Karpas-422 (cell line): ENCODE measurements around the gene SORCS2. TPM values are rescaled to one million over a fixed set of nuclear protein-coding genes. Genes with fewer than 3 reads are reported as not detected.

Experiments used
- DNase-seq: peaks from one replicate; pipeline ENCODE4 v3.0.0-alpha.2; 2015
- H2AFZ ChIP-seq: fragments of 200-600 bp; sonication (generic); 2 replicates; pipeline ENCODE4 v1.6.1; 2014; ENCODE audit warnings: antibody characterized with exemption, low read length, mixed read lengths
- H3K27ac ChIP-seq: fragments of 200-600 bp; sonication (generic); 2 replicates; pipeline ENCODE4 v1.5.1; 2014; ENCODE audit warnings: mild to moderate bottlenecking, low read length, moderate library complexity
- H3K27me3 ChIP-seq: fragments of 200-600 bp; sonication (generic); 2 replicates; pipeline ENCODE4 v1.6.1; 2014; ENCODE audit warnings: low read length, mixed read lengths
- H3K36me3 ChIP-seq: fragments of 200-600 bp; sonication (generic); 2 replicates; pipeline ENCODE4 v1.6.1; 2014; ENCODE audit warnings: low read length, mixed read lengths; ENCODE audit not compliant: insufficient read depth
- H3K4me1 ChIP-seq: fragments of 200-600 bp; sonication (generic); 2 replicates; pipeline ENCODE4 v1.6.1; 2014; ENCODE audit warnings: mild to moderate bottlenecking, low read length, mixed read lengths
- H3K4me2 ChIP-seq: fragments of 200-600 bp; sonication (generic); 2 replicates; pipeline ENCODE4 v1.6.1; 2014; ENCODE audit warnings: low read length, low read depth, mild to moderate bottlenecking; ENCODE audit not compliant: poor library complexity, severe bottlenecking
- H3K4me3 ChIP-seq: fragments of 200-600 bp; sonication (generic); 2 replicates; pipeline ENCODE4 v1.5.1; 2014; ENCODE audit warnings: mild to moderate bottlenecking, antibody characterized with exemption, low read length, mixed read lengths
- H3K79me2 ChIP-seq: fragments of 200-600 bp; sonication (generic); 2 replicates; pipeline ENCODE4 v1.6.1; 2014; ENCODE audit warnings: mild to moderate bottlenecking, low read length, mixed read lengths
- H3K9ac ChIP-seq: fragments of 200-600 bp; sonication (generic); 2 replicates; pipeline ENCODE4 v1.6.0; 2014; ENCODE audit warnings: low read length
- H3K9me2 ChIP-seq: fragments of 200-600 bp; sonication (generic), shearing (Covaris generic); replicated peaks from 2 replicates; pipeline ENCODE4 v1.6.0; 2014; ENCODE audit warnings: mild to moderate bottlenecking, low read length, moderate library complexity; ENCODE audit not compliant: insufficient read depth
- H3K9me3 ChIP-seq: fragments of 300-700, 200-600 bp; sonication (generic); 2 replicates; pipeline ENCODE4 v1.6.1; 2014; ENCODE audit warnings: low read length, mixed read lengths
- H4K20me1 ChIP-seq: fragments of 200-600 bp; sonication (generic); 2 replicates; pipeline ENCODE4 v1.6.1; 2014; ENCODE audit warnings: mild to moderate bottlenecking, antibody characterized with exemption, low read length, low read depth; ENCODE audit not compliant: insufficient read depth
- total RNA-seq: library from RNA; depleted of rRNA; stranded (reverse); fragments of >200 nt; shearing (Covaris generic); gene quantifications from 2 replicates; pipeline ENCODE4 v1.2.3, GENCODE V29; 2014; ENCODE audit warnings: low replicate concordance

The SORCS2 gene
- total RNA-seq, 1 experiment from 2014 or later = not detected

DNA sequence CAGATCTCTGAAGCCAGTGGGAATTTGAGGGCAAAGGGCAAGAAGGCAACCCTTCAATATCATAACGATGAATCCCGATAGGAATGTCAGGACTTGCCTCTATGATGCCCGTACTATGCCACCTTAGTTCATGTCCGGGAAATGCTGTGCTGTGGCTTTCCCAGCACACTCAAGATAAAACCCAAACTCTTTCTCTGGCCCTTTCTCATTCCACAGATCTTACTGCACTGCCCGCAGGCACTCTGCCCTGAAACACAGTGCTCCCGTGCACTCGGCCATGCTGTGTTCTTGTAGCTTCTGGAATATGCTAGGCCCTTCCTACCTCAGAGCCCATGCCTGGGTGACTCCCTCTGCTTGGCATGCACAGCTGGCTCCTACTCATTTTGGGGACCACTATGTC lies 26.3 kb downstream of the SORCS2 start:
- no peak overlapping the region for H3K4me2 ChIP-seq
- H3K9ac ChIP-seq = no peak overlapping the region
- no peaks in the 10 kb centered on the region for H3K9me3 ChIP-seq
- no peaks in the 10 kb centered on the region for H3K4me1 ChIP-seq
- H3K27ac ChIP-seq = no peak overlapping the region
- H3K9me2 ChIP-seq = no peaks in the 10 kb centered on the region
- no peaks in the 10 kb centered on the region for H3K27me3 ChIP-seq
- no peak overlapping the region for H2AFZ ChIP-seq
- no peaks in the 10 kb centered on the region for H3K36me3 ChIP-seq
- H3K79me2 ChIP-seq = no peaks in the 10 kb centered on the region
- H4K20me1 ChIP-seq = no peaks in the 10 kb centered on the region
- no peak for DNase-seq
- no peak overlapping the region for H3K4me3 ChIP-seq

DNA sequence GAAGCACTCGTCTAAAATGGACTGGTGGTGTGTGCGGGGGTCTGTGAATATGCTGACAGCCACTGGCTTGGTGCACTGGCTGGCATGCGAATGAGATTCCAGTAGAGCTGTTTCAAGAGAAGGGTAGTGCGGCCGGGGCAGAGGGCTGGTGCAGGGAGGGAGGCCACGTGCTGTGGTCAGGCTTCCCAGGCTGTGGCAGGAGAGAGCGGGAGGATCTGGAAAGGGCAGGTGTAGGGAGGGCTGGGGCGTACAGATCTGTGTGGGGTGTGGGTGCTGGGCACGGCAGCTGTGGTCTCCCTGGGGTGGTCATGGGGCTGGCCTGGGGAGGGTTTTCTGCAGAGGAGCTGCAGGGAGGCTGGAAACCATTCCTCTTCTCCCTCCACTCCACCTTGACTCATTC lies 30.2 kb downstream of the SORCS2 start:
- no peak for DNase-seq
- Histone ChIP-seq H3K27ac (no peak overlapping the region), H3K36me3 (no peaks in the 10 kb centered on the region), H3K4me2 (no peak overlapping the region), H3K79me2 (no peaks in the 10 kb centered on the region), H3K27me3 (no peaks in the 10 kb centered on the region), H3K4me3 (no peak overlapping the region), H3K9ac (no peak overlapping the region), H3K9me2 (no peaks in the 10 kb centered on the region), H3K9me3 (no peaks in the 10 kb centered on the region), H4K20me1 (no peaks in the 10 kb centered on the region), H3K4me1 (no peaks in the 10 kb centered on the region), H2AFZ (no peak overlapping the region)

- no peak overlapping the region for H3K4me3 ChIP-seq
- no peak for DNase-seq
- H3K4me1 ChIP-seq = no peaks in the 10 kb centered on the region
- H3K36me3 ChIP-seq = no peaks in the 10 kb centered on the region
- H3K9ac ChIP-seq = no peak overlapping the region
- no peaks in the 10 kb centered on the region for H4K20me1 ChIP-seq
- no peak overlapping the region for H3K27ac ChIP-seq
- no peak overlapping the region for H2AFZ ChIP-seq
- H3K4me2 ChIP-seq = no peak overlapping the region
- no peaks in the 10 kb centered on the region for H3K9me3 ChIP-seq
- H3K9me2 ChIP-seq = no peaks in the 10 kb centered on the region
- no peaks in the 10 kb centered on the region for H3K27me3 ChIP-seq
- H3K79me2 ChIP-seq = no peaks in the 10 kb centered on the region
Measured at GRCh38 chr4:7223541-7223940, 31.2 kb downstream of the SORCS2 start.

DNA sequence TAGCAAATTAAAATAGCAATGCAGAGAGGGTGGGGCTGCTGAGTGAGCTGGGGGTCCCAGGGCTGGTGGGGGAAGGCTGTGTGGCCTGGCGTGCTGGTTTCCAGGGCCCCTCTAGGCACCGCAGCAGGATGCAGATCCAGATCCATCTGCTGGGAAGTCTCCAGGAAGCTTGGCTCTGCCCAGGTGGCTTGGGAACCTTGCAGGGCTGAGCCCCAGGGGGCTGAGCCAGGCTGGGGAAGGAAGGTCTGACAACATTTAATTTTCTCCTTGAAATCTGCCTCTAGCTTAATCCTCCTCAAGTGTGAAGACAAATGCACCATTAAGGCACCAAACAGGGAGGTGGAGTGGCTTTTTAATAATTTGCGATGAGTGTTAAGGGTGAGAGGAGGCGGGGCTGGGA lies 31.7 kb downstream of the SORCS2 start:
- Histone ChIP-seq H3K4me1 (no peaks in the 10 kb centered on the region), H4K20me1 (no peaks in the 10 kb centered on the region), H3K9me3 (no peaks in the 10 kb centered on the region), H3K9ac (no peak overlapping the region), H3K79me2 (no peaks in the 10 kb centered on the region), H3K36me3 (no peaks in the 10 kb centered on the region), H2AFZ (no peak overlapping the region), H3K4me2 (no peak overlapping the region), H3K4me3 (no peak overlapping the region), H3K27ac (no peak overlapping the region), H3K27me3 (no peaks in the 10 kb centered on the region), H3K9me2 (no peaks in the 10 kb centered on the region)
- DNase-seq = no peak

- Histone ChIP-seq H3K36me3 (no peaks in the 10 kb centered on the region), H4K20me1 (no peaks in the 10 kb centered on the region), H2AFZ (no peak overlapping the region), H3K27me3 (no peaks in the 10 kb centered on the region), H3K79me2 (no peaks in the 10 kb centered on the region), H3K9ac (no peak overlapping the region), H3K4me3 (no peak overlapping the region), H3K9me2 (no peaks in the 10 kb centered on the region), H3K27ac (no peak overlapping the region), H3K4me2 (no peak overlapping the region), H3K4me1 (no peaks in the 10 kb centered on the region), H3K9me3 (no peaks in the 10 kb centered on the region)
- no peak for DNase-seq
Measured at GRCh38 chr4:7224878-7225533, 32.7 kb downstream of the SORCS2 start.

GRCh38 chr4:7226439-7226838 lies 34.1 kb downstream of the SORCS2 start:
- no peaks in the 10 kb centered on the region for H3K36me3 ChIP-seq
- DNase-seq = no peak
- H3K27ac ChIP-seq = no peak overlapping the region
- no peaks in the 10 kb centered on the region for H3K79me2 ChIP-seq
- no peak overlapping the region for H3K9ac ChIP-seq
- no peak overlapping the region for H2AFZ ChIP-seq
- no peaks in the 10 kb centered on the region for H3K27me3 ChIP-seq
- no peak overlapping the region for H3K4me3 ChIP-seq
- H3K9me2 ChIP-seq = no peaks in the 10 kb centered on the region
- no peaks in the 10 kb centered on the region for H3K9me3 ChIP-seq
- no peaks in the 10 kb centered on the region for H3K4me1 ChIP-seq
- no peak overlapping the region for H3K4me2 ChIP-seq
- no peaks in the 10 kb centered on the region for H4K20me1 ChIP-seq

GRCh38 chr4:7227008-7227407 lies 34.7 kb downstream of the SORCS2 start:
- Histone ChIP-seq H3K4me2 (no peak overlapping the region), H3K36me3 (no peaks in the 10 kb centered on the region), H3K4me3 (no peak overlapping the region), H3K4me1 (no peaks in the 10 kb centered on the region), H3K79me2 (no peaks in the 10 kb centered on the region), H3K9me3 (no peaks in the 10 kb centered on the region), H3K9ac (no peak overlapping the region), H4K20me1 (no peaks in the 10 kb centered on the region), H3K27ac (no peak overlapping the region), H3K9me2 (no peaks in the 10 kb centered on the region), H3K27me3 (no peaks in the 10 kb centered on the region), H2AFZ (no peak overlapping the region)
- DNase-seq = no peak

DNA sequence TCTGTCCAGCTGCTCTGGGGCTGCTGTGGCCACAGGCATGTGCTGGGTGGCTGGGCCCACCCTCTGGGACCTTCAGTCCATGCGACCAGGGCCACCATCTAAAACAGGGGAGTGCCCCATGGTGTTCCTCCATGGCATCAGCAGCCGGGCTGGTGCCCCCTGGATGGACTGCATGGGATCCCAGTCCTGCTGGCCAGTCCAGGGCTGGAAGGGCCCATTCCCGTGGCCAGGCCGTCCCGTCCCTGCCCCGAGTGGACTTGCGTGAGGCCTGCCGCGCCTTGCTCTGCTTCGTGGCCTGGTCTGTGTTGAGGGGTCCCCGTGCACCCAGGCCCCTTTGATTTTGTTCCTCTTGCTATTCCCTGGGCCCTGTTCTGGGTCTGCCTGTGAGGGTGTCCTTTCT lies 36.4 kb downstream of the SORCS2 start:
- no peak for DNase-seq
- no peaks in the 10 kb centered on the region for H3K9me2 ChIP-seq
- no peaks in the 10 kb centered on the region for H3K36me3 ChIP-seq
- H3K4me3 ChIP-seq = no peak overlapping the region
- H3K9ac ChIP-seq = no peak overlapping the region
- H3K9me3 ChIP-seq = no peaks in the 10 kb centered on the region
- H4K20me1 ChIP-seq = no peaks in the 10 kb centered on the region
- H2AFZ ChIP-seq = no peak overlapping the region
- no peak overlapping the region for H3K27ac ChIP-seq
- H3K79me2 ChIP-seq = no peaks in the 10 kb centered on the region
- H3K4me2 ChIP-seq = no peak overlapping the region
- H3K4me1 ChIP-seq = no peaks in the 10 kb centered on the region
- no peaks in the 10 kb centered on the region; the same call in 1 of the 2 replicates for H3K27me3 ChIP-seq
